Neural cell (in vitro differentiated cells): ENCODE data around the gene PHF21B.

Source experiments
- EP300 ChIP-seq: fragments of 450-650 bp; conservative IDR thresholded peaks from 2 replicates; pipeline ENCODE4 v1.6.1; 2014; ENCODE audit warnings: antibody characterized with exemption, mild to moderate bottlenecking, moderate library complexity; ENCODE audit not compliant: poor library complexity, severe bottlenecking
- EZH2 ChIP-seq: fragments of 200-600, 300-800 bp; shearing (Covaris generic), sonication (generic); IDR thresholded peaks from 2 replicates; pipeline ENCODE4 v1.6.1; 2014; ENCODE audit warnings: antibody characterized with exemption, low read length, borderline replicate concordance, mild to moderate bottlenecking; ENCODE audit not compliant: insufficient read depth, poor library complexity, severe bottlenecking
- MXI1 ChIP-seq: fragments of 450-650 bp; conservative IDR thresholded peaks from 2 replicates; pipeline ENCODE4 v1.6.1; 2014; ENCODE audit warnings: antibody characterized with exemption, mild to moderate bottlenecking; ENCODE audit not compliant: poor library complexity, severe bottlenecking
- POLR2AphosphoS5 ChIP-seq: IDR thresholded peaks from 2 replicates; pipeline ENCODE4 v1.6.1; 2012
- RAD21 ChIP-seq: fragments of 450-650 bp; conservative IDR thresholded peaks from 2 replicates; pipeline ENCODE4 v1.6.1; 2014; ENCODE audit warnings: antibody characterized with exemption, mild to moderate bottlenecking, moderate library complexity
- TF ChIP-seq, protein P1 (sequence below): fragments of 450-650 bp; IDR thresholded peaks from 2 replicates; pipeline ENCODE4 v1.5.1; 2014; ENCODE audit warnings: antibody characterized with exemption, mild to moderate bottlenecking, moderate library complexity; ENCODE audit not compliant: poor library complexity, severe bottlenecking
- TF ChIP-seq, protein P2 (sequence below): IDR thresholded peaks from 2 replicates; pipeline ENCODE4 v1.6.1; 2012; ENCODE audit warnings: borderline replicate concordance

DNA sequence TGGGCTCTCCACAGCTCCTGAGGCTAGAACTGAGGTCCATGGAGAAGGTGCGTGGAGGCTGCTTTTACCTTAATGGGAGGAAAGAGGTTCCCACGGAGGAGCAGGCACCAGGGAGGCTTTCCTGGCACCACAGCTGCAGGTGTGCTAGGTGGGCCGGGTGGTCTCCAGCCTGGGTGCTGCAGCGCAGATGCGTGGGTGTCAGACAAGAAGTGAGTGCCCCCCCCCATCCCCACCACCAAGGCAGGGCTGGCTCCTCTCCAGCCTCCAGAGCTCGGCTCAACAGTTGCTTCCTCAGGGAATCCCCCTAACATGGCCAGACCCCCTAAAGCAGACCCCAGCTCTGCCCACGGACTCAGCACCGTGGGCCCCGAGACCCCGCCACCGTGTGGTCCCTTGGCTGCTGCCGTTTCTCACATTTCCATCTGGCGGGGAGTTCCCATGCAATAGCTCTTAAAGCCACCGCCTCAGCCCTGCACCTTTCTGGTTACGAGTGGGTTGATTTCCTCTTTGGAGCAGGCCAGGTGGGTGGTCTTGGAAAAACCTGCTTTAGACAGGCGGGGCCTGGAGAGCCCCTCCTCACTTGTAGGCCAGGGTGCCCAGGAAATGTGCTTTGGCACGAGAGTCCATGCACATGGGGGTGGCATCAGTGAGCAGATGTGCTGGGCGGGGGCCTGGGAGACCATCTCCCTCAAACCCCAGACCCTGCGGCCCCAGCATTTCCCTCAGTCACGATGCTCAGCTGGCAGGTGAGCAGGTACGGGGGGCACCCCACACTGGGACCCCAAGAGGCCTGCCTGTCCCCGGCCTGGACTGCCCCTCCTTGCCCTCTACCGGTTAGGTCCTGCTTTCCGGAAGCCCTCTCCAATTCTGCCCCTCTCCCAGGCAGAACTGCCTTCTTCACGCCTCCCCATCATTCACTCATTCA is 163.7 kb downstream of the PHF21B start:
- TF ChIP-seq RAD21, result no peak
- TF ChIP-seq, protein P1, sequence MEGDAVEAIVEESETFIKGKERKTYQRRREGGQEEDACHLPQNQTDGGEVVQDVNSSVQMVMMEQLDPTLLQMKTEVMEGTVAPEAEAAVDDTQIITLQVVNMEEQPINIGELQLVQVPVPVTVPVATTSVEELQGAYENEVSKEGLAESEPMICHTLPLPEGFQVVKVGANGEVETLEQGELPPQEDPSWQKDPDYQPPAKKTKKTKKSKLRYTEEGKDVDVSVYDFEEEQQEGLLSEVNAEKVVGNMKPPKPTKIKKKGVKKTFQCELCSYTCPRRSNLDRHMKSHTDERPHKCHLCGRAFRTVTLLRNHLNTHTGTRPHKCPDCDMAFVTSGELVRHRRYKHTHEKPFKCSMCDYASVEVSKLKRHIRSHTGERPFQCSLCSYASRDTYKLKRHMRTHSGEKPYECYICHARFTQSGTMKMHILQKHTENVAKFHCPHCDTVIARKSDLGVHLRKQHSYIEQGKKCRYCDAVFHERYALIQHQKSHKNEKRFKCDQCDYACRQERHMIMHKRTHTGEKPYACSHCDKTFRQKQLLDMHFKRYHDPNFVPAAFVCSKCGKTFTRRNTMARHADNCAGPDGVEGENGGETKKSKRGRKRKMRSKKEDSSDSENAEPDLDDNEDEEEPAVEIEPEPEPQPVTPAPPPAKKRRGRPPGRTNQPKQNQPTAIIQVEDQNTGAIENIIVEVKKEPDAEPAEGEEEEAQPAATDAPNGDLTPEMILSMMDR, result no peak
- TF ChIP-seq, protein P2, sequence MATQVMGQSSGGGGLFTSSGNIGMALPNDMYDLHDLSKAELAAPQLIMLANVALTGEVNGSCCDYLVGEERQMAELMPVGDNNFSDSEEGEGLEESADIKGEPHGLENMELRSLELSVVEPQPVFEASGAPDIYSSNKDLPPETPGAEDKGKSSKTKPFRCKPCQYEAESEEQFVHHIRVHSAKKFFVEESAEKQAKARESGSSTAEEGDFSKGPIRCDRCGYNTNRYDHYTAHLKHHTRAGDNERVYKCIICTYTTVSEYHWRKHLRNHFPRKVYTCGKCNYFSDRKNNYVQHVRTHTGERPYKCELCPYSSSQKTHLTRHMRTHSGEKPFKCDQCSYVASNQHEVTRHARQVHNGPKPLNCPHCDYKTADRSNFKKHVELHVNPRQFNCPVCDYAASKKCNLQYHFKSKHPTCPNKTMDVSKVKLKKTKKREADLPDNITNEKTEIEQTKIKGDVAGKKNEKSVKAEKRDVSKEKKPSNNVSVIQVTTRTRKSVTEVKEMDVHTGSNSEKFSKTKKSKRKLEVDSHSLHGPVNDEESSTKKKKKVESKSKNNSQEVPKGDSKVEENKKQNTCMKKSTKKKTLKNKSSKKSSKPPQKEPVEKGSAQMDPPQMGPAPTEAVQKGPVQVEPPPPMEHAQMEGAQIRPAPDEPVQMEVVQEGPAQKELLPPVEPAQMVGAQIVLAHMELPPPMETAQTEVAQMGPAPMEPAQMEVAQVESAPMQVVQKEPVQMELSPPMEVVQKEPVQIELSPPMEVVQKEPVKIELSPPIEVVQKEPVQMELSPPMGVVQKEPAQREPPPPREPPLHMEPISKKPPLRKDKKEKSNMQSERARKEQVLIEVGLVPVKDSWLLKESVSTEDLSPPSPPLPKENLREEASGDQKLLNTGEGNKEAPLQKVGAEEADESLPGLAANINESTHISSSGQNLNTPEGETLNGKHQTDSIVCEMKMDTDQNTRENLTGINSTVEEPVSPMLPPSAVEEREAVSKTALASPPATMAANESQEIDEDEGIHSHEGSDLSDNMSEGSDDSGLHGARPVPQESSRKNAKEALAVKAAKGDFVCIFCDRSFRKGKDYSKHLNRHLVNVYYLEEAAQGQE, result no peak
- no peak for TF ChIP-seq POLR2AphosphoS5
- no peak for TF ChIP-seq MXI1
- TF ChIP-seq EP300, result no peak
- no peak for TF ChIP-seq EZH2
